Body of pancreas (tissue), 4 donors: ENCODE data around the gene HOGA1.

Experiments used
- CTCF ChIP-seq, 7 experiments: fragments of 450-650 bp in 4 of 7; fragments of 200-600 bp in 3 of 7; sonication (generic) in 3 of 7; IDR thresholded peaks; one replicate each; pipeline ENCODE4 v1.5.1; 2016 to 2019; ENCODE audit warnings: antibody characterized with exemption in 7 of 7
- POLR2A ChIP-seq, 3 donors: fragments of 450-650 bp; IDR thresholded peaks; one replicate each; pipeline ENCODE4 v1.6.1; 2016; ENCODE audit warnings: antibody characterized with exemption in 3 of 3, mild to moderate bottlenecking in 2 of 3

DNA sequence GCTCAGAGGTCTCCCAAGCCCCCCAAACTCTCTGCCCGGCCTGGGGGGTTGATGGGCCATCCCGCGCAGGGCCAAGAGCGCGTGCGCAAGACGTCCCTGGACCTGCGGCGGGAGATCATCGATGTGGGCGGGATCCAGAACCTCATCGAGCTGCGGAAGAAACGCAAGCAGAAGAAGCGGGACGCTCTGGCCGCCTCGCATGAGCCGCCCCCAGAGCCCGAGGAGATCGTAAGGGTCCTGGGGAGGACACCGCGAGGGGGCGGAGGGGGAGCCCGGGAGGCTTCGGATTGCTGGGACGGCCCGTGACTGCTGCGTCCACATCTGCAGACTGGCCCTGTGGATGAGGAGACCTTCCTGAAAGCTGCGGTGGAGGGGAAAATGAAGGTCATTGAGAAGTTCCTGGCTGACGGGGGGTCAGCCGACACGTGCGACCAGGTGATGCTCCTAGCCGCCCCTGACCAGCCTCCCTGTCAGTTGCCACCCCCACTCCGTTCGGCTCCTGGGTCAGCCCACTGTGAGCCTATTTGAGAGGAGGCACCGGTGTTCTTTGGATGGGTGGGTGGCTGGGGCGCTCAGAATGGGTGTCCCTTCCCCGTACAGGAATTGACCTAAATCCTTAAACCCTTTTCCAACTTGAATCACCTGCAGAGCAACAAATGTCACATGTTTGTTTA, 5.9 kb upstream of the HOGA1 start:
- no peak for TF ChIP-seq CTCF (IDR thresholded peaks at IDR 0.05)
- no peak for TF ChIP-seq POLR2A (IDR thresholded peaks at IDR 0.05)
